Right lobe of liver (tissue), 6 donors: Measurements from ENCODE around the gene CATSPERD. TPM values are rescaled to one million over a fixed set of nuclear protein-coding genes. Genes with fewer than 3 reads are reported as not detected.
A peak's percentile ranks its signal among the peaks of the same experiment; 100 is the strongest.
"Not testable (repeated sequence)": the region's sequence is repeated elsewhere in the genome, so short reads cannot be mapped to it uniquely, and the experiment has no call there.

Experiments
- ATAC-seq, 4 donors: fragments of 200-7000 bp; cut with Tn5 transposase; one replicate each; pipeline ENCODE4 v1.9.1; 2020; ENCODE audit warnings: mild to moderate bottlenecking in 4 of 4, moderate library complexity in 4 of 4
- DNase-seq, 3 donors: peaks; one replicate each; pipeline ENCODE4 v3.0.0-alpha.2; 2020
- H3K27ac ChIP-seq, 3 donors: fragments of 200-600 bp; one replicate each; pipeline ENCODE4 v1.8.0; 2022
- H3K27me3 ChIP-seq, 2 donors: fragments of 200-600 bp; one replicate each; pipeline ENCODE4 v1.8.0; 2022
- H3K36me3 ChIP-seq, 4 donors: fragments of 200-600 bp; sonication (generic) in 1 of 4; one replicate each; pipeline versions ENCODE4 v1.5.1 to v1.8.0; 2017 to 2022; ENCODE audit warnings: control low read depth in 1 of 4
- H3K4me1 ChIP-seq, 4 donors: fragments of 200-600 bp; sonication (generic) in 1 of 4; one replicate each; pipeline versions ENCODE4 v1.5.1 to v1.8.0; 2017 to 2022; ENCODE audit warnings: control low read depth in 1 of 4
- H3K4me3 ChIP-seq, 3 donors: fragments of 200-600 bp; one replicate each; pipeline ENCODE4 v1.8.0; 2022
- H3K9me3 ChIP-seq, 4 donors: fragments of 200-600 bp; sonication (generic) in 1 of 4; one replicate each; pipeline versions ENCODE4 v1.5.1 to v1.8.0; 2017 to 2022; ENCODE audit warnings: control low read depth in 1 of 4
- CTCF ChIP-seq, 4 donors: fragments of 200-600 bp in 3 of 4; fragments of 450-650 bp in 1 of 4; IDR thresholded peaks; one replicate each; pipeline versions ENCODE4 v1.5.1 to v1.8.0; 2016 to 2022; ENCODE audit warnings: antibody characterized with exemption in 4 of 4, mild to moderate bottlenecking in 2 of 4
- POLR2A ChIP-seq: fragments of 450-650 bp; IDR thresholded peaks from one replicate; pipeline ENCODE4 v1.6.1; 2017; ENCODE audit warnings: antibody characterized with exemption, mild to moderate bottlenecking
- WGBS: methylation state at CpG from one replicate; pipeline ENCODE4 v1.1.6; 2018; ENCODE audit warnings: low coverage, low lambda C conversion rate; ENCODE audit not compliant: insufficient coverage; ENCODE audit errors: missing lambda C conversion rate; 5-methylcytosine and 5-hydroxymethylcytosine counted together
- intact Hi-C, 2 donors: fragments of 100-400 bp; cut with DNase I; formaldehyde crosslinking; loops; one replicate each; pipeline versions ENCODE4 v1.11.2 to v1.14.1; 2022
- total RNA-seq, 6 experiments: library from RNA; depleted of rRNA in 2 of 6; stranded (reverse); fragments of >200 nt in 2 of 6; fragmentation: NEBNext Ultra II Directional in 3 of 6; extraction: Animal tissue kit (Norgen Biotek cat#: 25700) in 3 of 6; gene quantifications; one replicate each; pipeline versions ENCODE4 v1.1.0 to v1.2.4, GENCODE V29; 2016 to 2023
- donor health status: DM: no; HTN: yes; CAD: no.
- donor health status: DM: no; HTN: no; CAD: no.
- donor health status: DM: no; HTN: no; CAD: no.
- donor health status: DM: no; HTN: yes; CAD: no.
- donor health status: DM: no; HTN: yes; CAD: no.

The CATSPERD gene
- total RNA-seq, 6 experiments from 2014 or later = not detected

DNA sequence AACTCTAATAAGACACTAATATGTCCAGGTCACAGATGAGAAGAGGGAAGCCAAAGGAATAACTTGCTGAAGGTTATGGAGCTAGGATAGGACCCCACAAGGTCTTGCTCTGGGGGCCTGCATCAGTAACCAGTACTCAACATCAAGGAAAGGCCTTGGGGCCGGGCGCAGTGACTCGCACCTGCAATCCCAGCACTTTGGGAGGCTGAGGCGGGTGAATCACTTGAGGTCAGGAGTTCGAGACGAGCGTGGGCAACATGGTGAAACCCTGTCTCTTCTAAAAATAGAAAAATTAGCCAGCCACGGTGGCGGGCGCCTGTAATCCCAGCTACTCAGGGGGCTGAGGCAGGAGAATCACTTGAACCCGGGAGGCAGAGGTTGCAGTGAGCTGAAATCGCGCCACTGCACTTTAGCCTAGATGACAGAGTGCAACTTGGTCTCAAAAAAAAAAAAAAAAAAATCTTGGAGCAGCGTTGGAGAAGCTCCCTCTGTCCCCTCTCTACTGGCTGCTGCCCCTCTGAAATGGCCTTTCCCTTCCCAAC lies 2.3 kb upstream of the CATSPERD start:
- H3K4me3 ChIP-seq = peak overlapping the region in 1 of 3 donors; percentile 83
- WGBS = 37% methylated on average over 12 of the region's 14 CpGs
- no peaks in the 10 kb centered on the region for H3K27me3 ChIP-seq
- no peak overlapping the region for H3K27ac ChIP-seq
- intact Hi-C loops = no loop called here
- peaks cover 2 to 22% (median 11%) of the 10 kb centered on the region in 4 donors for H3K4me1 ChIP-seq
- peaks cover 0 to 9% (median 3%) of the 10 kb centered on the region in 4 donors for H3K36me3 ChIP-seq
- ATAC-seq (no peak), DNase-seq (no peak)
- TF ChIP-seq POLR2A = no peak
- no peak for TF ChIP-seq CTCF (IDR thresholded peaks at IDR 0.05)
- no peaks in the 10 kb centered on the region for H3K9me3 ChIP-seq

DNA sequence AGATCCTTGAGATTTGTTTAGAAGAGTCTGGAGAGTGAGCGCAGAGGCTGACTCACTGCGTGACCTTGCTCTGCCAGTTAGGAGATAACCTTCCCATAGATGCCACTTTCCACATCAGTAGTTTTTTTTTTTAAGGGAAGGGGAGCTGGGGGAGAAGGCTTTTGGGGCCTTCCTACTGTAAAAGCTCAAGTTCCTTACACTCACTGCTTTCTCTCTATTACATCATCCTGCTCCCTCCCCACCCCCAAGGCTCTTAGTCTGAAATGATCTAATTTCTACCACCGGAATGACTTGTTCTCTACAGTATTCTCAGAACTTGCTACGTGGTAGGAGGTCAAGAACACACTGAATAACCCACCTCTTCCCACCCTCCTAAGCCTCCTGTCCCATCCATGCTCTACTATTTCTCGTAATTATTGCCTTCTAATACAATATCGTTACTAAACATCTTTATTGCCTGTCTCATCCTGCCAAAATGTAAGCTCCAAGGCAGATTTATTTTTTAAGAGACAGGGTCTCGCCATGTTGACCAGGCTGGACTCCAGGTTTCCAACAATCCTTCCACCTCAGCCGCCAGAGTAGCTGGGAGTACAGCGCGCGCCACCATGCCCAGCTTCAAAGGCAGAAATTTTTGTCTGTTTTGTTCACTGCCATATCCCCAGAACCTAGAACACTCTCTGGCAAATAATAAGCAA lies 1.7 kb upstream of the CATSPERD start:
- Histone ChIP-seq H3K4me1 (peaks cover 2 to 22% (median 11%) of the 10 kb centered on the region in 4 donors), H3K9me3 (no peaks in the 10 kb centered on the region), H3K36me3 (peaks cover 0 to 3% (median under 1%) of the 10 kb centered on the region in 4 donors), H3K27me3 (no peaks in the 10 kb centered on the region), H3K27ac (peak overlapping the region; percentile 82 to 90 (median 89)), H3K4me3 (peak overlapping the region; percentile 83 to 100 (median 85))
- WGBS = 18% methylated on average over 10 of the region's 11 CpGs
- ATAC-seq (no peak), DNase-seq (no peak)
- TF ChIP-seq CTCF (IDR thresholded peaks at IDR 0.05) (no peak), POLR2A (peak; percentile 31)
- intact Hi-C loops = no loop called here

DNA sequence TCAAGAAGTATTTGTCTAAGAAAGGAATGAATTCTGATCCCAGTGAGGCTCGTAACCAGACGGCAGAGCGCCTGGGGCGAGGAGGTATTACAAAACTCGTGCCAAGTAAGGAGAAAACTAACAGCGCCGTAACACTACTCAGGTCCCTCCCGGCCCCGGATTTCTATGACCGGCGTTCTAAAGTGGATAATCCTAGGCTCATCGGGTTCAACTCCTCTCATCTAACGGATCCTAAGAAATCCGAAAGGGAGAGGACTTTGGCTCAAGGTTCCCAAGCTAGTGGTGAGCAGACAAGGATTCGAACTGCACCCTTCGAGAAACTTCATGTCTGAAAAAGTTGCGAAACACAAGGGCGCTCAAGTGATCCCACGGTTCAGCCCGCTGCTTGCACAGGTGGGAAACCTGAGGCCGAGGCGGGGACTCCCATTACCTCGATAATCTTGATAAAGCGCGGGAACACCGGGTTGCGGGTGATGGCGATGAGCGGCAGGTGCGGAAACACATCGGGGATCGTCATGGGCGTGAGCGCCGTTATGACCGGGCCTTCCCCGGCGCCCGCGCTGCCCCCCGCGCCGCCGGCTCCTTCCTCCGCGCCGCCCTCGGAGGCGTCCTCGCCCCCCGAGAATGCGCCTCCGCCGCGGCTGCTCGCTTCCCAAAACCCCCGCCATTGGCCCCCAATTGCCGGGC lies 1.0 kb upstream of the CATSPERD start:
- Histone ChIP-seq H3K27me3 (no peaks in the 10 kb centered on the region), H3K36me3 (no peaks in the 10 kb centered on the region), H3K27ac (peak overlapping the region; percentile 82 to 90 (median 89)), H3K9me3 (no peaks in the 10 kb centered on the region), H3K4me1 (peaks cover 2 to 16% (median 9%) of the 10 kb centered on the region in 4 donors), H3K4me3 (peak overlapping the region; percentile 83 to 100 (median 85))
- TF ChIP-seq CTCF (IDR thresholded peaks at IDR 0.05) (no peak), POLR2A (no peak)
- intact Hi-C loops = no loop called here
- WGBS = under 1% methylated on average over 21 of the region's 58 CpGs
- peak in 1 of 3 donors; percentile 57 for DNase-seq
- peak in 1 of 4 donors; percentile 0 for ATAC-seq

- Histone ChIP-seq H3K4me3 (no peak overlapping the region), H3K27me3 (no peaks in the 10 kb centered on the region), H3K27ac (no peak overlapping the region), H3K9me3 (no peaks in the 10 kb centered on the region), H3K4me1 (no peaks in the 10 kb centered on the region), H3K36me3 (no peaks in the 10 kb centered on the region)
- intact Hi-C loops = no loop called here
- no peak for ATAC-seq
- WGBS = 88% methylated on average over 4 of the region's 4 CpGs
- DNase-seq = no peak
- TF ChIP-seq CTCF (IDR thresholded peaks at IDR 0.05) (no peak), POLR2A (no peak)
These were observed 7.1 kb downstream of the CATSPERD start for GRCh38 chr19:5727453-5728050.

- DNase-seq, H3K9me3 ChIP-seq, intact Hi-C loops, H3K4me3 ChIP-seq, H3K27ac ChIP-seq, H3K27me3 ChIP-seq, H3K4me1 ChIP-seq, H3K36me3 ChIP-seq, ATAC-seq: not testable (repeated sequence)
- 69% methylated on average over 2 of the region's 2 CpGs for WGBS
These were observed 12.7 kb downstream of the CATSPERD start for GRCh38 chr19:5733172-5733571.
